A549 (cell line): Measurements from ENCODE around the gene LMOD1. TPM values are rescaled to one million over a fixed set of nuclear protein-coding genes. Genes with fewer than 3 reads are reported as not detected.

Experiments used
- ATAC-seq, 2 experiments: fragments of 200-7000 bp in 1 of 2; fragments of >200 bp in 1 of 2; cut with Nextera tagmentation in 1 of 2; cut with Tn5 transposase in 1 of 2; 3 replicates each; pipeline versions ENCODE4 v1.8.0 to v1.9.1; 2018 to 2020; ENCODE audit warnings: mild to moderate bottlenecking in 1 of 2, moderate library complexity in 1 of 2
- CTCF ChIA-PET: fragments of 300-600 bp; sonication (Branson Sonifier 250); formaldehyde crosslinking; extraction: SDS; loops from one replicate; lab custom pipeline; 2021; ENCODE audit warnings: antibody characterized with exemption, inconsistent platforms; lab: Yijun Ruan, JAX
- POLR2A ChIA-PET: fragments of 350-600 bp; formaldehyde crosslinking; extraction: SDS; loops from one replicate; lab custom pipeline; 2021; ENCODE audit warnings: antibody characterized with exemption, inconsistent platforms; lab: Yijun Ruan, JAX
- DNase-seq, 2 experiments: peaks; one replicate each; pipeline versions ENCODE4 v3.0.0 to v3.0.0-alpha.2; 2011 to 2016; ENCODE audit warnings: low read depth in 1 of 2, low spot score in 1 of 2
- FAIRE-seq: peaks from 2 replicates; lab custom pipeline; 2011; peaks lifted over from hg19 to GRCh38; lab: Jason Lieb, UNC
- H3K27ac ChIP-seq, 2 experiments: fragments of >200 bp; sonication (Bioruptor Twin); formaldehyde crosslinking; 3 replicates each; pipeline ENCODE4 v1.5.1; 2016 to 2017
- H3K4me1 ChIP-seq: fragments of >200 bp; sonication (Bioruptor Twin); formaldehyde crosslinking; 3 replicates; pipeline ENCODE4 v1.6.1; 2016
- H3K4me2 ChIP-seq: fragments of >200 bp; sonication (Bioruptor Twin); formaldehyde crosslinking; 3 replicates; pipeline ENCODE4 v1.6.1; 2016
- H3K4me3 ChIP-seq: fragments of >200 bp; sonication (Bioruptor Twin); formaldehyde crosslinking; 3 replicates; pipeline ENCODE4 v1.5.1; 2016
- H3K9me3 ChIP-seq: fragments of >200 bp; sonication (Bioruptor Twin); formaldehyde crosslinking; 3 replicates; pipeline ENCODE4 v1.6.1; 2016
- BHLHE40 ChIP-seq: IDR thresholded peaks from 2 replicates; pipeline ENCODE4 v1.6.1; 2012; ENCODE audit warnings: low read depth, low read length, inconsistent platforms
- CBX8 ChIP-seq: fragments of 200-600 bp; sonication (generic); IDR thresholded peaks from 2 replicates; pipeline ENCODE4 v1.6.1; 2016
- CEBPB ChIP-seq, 2 experiments: fragments of >200 bp in 1 of 2; sonication (Bioruptor Twin) in 1 of 2; formaldehyde crosslinking in 1 of 2; IDR thresholded peaks; 2 replicates each; pipeline ENCODE4 v1.6.1; 2012 to 2016
- CHD2 ChIP-seq: fragments of 150-350 bp; IDR thresholded peaks from 2 replicates; pipeline ENCODE4 v1.6.1; 2014; ENCODE audit warnings: low read length; ENCODE audit not compliant: partially characterized antibody
- ELK1 ChIP-seq: fragments of 150-350 bp; IDR thresholded peaks from 2 replicates; pipeline ENCODE4 v1.6.1; 2014; ENCODE audit warnings: low read depth, mild to moderate bottlenecking, low read length
- ESRRA ChIP-seq: fragments of 150-350 bp; IDR thresholded peaks from 2 replicates; pipeline ENCODE4 v1.6.1; 2014; ENCODE audit warnings: mild to moderate bottlenecking, low read length, borderline replicate concordance
- HDAC2 ChIP-seq: fragments of 200-600 bp; sonication (generic); IDR thresholded peaks from 2 replicates; pipeline ENCODE4 v1.6.1; 2016
- HEYL ChIP-seq: fragments of 250-450 bp; sonication (Bioruptor Pico); IDR thresholded peaks from 2 replicates; pipeline ENCODE4 v1.8.0; 2021; ENCODE audit warnings: mild to moderate bottlenecking, moderate library complexity
- HOXB13 ChIP-seq: fragments of 250-450 bp; sonication (Bioruptor Pico); IDR thresholded peaks from 2 replicates; pipeline ENCODE4 v1.5.0; 2020; ENCODE audit warnings: low read depth, mild to moderate bottlenecking, moderate library complexity
- JUN ChIP-seq, 2 experiments: fragments of >200 bp; sonication (Bioruptor Twin); formaldehyde crosslinking; IDR thresholded peaks; 2 replicates in 1 of 2; 3 replicates in 1 of 2; pipeline ENCODE4 v1.6.1; 2016 to 2017
- JUNB ChIP-seq: fragments of >200 bp; sonication (Bioruptor Twin); formaldehyde crosslinking; IDR thresholded peaks from 2 replicates; pipeline ENCODE4 v1.6.1; 2016
- KDM1A ChIP-seq: fragments of 200-600 bp; sonication (generic); IDR thresholded peaks from 2 replicates; pipeline ENCODE4 v1.6.1; 2016; ENCODE audit warnings: low read depth, mild to moderate bottlenecking
- KDM5A ChIP-seq: fragments of 200-600 bp; sonication (generic); IDR thresholded peaks from 2 replicates; pipeline ENCODE4 v1.6.1; 2016; ENCODE audit warnings: antibody characterized with exemption, mild to moderate bottlenecking
- MAX ChIP-seq: IDR thresholded peaks from 2 replicates; pipeline ENCODE4 v1.6.1; 2012
- MYC ChIP-seq: IDR thresholded peaks from 2 replicates; pipeline ENCODE4 v1.6.1; 2012; ENCODE audit warnings: mild to moderate bottlenecking, inconsistent platforms, low read length, improper control_type of control experiment, borderline replicate concordance
- PBX3 ChIP-seq: IDR thresholded peaks from 2 replicates; pipeline ENCODE4 v1.6.1; 2012
- POLR2AphosphoS2 ChIP-seq: conservative IDR thresholded peaks from 2 replicates; pipeline ENCODE4 v1.6.1; 2012; ENCODE audit warnings: low read length, improper control_type of control experiment, inconsistent platforms
- RARB ChIP-seq: fragments of 250-450 bp; sonication (Bioruptor Pico); IDR thresholded peaks from 2 replicates; pipeline ENCODE4 v1.8.0; 2021; ENCODE audit warnings: mild to moderate bottlenecking, moderate library complexity
- RCOR1 ChIP-seq: fragments of 150-350 bp; IDR thresholded peaks from 2 replicates; pipeline ENCODE4 v1.6.1; 2014; ENCODE audit warnings: antibody characterized with exemption, low read length, low read depth
- REST ChIP-seq: fragments of 200-600 bp; sonication (generic); IDR thresholded peaks from 2 replicates; pipeline ENCODE4 v1.6.1; 2016; ENCODE audit warnings: antibody characterized with exemption, mild to moderate bottlenecking, moderate library complexity
- RFX5 ChIP-seq: fragments of 450-650 bp; IDR thresholded peaks from 2 replicates; pipeline ENCODE4 v1.7.1; 2014; ENCODE audit warnings: antibody characterized with exemption, mild to moderate bottlenecking, moderate library complexity
- RNF2 ChIP-seq: fragments of 200-600 bp; sonication (generic); IDR thresholded peaks from 2 replicates; pipeline ENCODE4 v1.6.1; 2016; ENCODE audit warnings: low read depth, mild to moderate bottlenecking, antibody characterized with exemption, moderate library complexity, borderline replicate concordance
- SREBF2 ChIP-seq: fragments of 450-650 bp; IDR thresholded peaks from 2 replicates; pipeline ENCODE4 v1.6.1; 2014; ENCODE audit warnings: mild to moderate bottlenecking, moderate library complexity
- TFCP2L1 ChIP-seq: fragments of 250-450 bp; sonication (Bioruptor Pico); IDR thresholded peaks from 2 replicates; pipeline ENCODE4 v1.5.0; 2021; ENCODE audit warnings: mild to moderate bottlenecking
- TP53 ChIP-seq: fragments of 250-450 bp; sonication (Bioruptor Pico); IDR thresholded peaks from 2 replicates; pipeline ENCODE4 v1.5.0; 2021; ENCODE audit warnings: mild to moderate bottlenecking, moderate library complexity
- ZNF302 ChIP-seq: fragments of 250-450 bp; sonication (Bioruptor Pico); IDR thresholded peaks from 2 replicates; pipeline ENCODE4 v1.9.0; 2021; ENCODE audit warnings: inconsistent platforms, mild to moderate bottlenecking, moderate library complexity
- WGBS: methylation state at CpG from one replicate; pipeline ENCODE4 v1.1.6; 2017; ENCODE audit errors: missing lambda C conversion rate; 5-methylcytosine and 5-hydroxymethylcytosine counted together
- polyA plus RNA-seq, 4 experiments: library from polyadenylated mRNA; depleted of rRNA in 3 of 4; stranded (reverse); fragments of >200 nt; fragmentation: RNase III in 1 of 4; extraction: RNeasy Plus Mini Kit Qiagen cat#74134 plus additional on column Dnase treatment in 1 of 4; gene quantifications; 2 replicates in 3 of 4; 3 replicates in 1 of 4; pipeline ENCODE4 v1.2.3, GENCODE V29; 2011 to 2017

Gene LMOD1
- polyA plus RNA-seq, 2 of the 4 experiments (the other 2 are of a cell fraction) = not detected

- FAIRE-seq (no peak), ATAC-seq (no peak), DNase-seq (no peak)
- Histone ChIP-seq H3K4me1 (no peaks in the 10 kb centered on the region), H3K27ac (no peak overlapping the region), H3K4me2 (no peak overlapping the region), H3K4me3 (no peak overlapping the region), H3K9me3 (no peaks in the 10 kb centered on the region)
- TF ChIP-seq RNF2 (no peak), TFCP2L1 (CRISPR knock-in tag) (no peak), PBX3 (no peak), RCOR1 (no peak), RFX5 (no peak), JUNB (no peak), HDAC2 (no peak), REST (no peak), JUN (IDR thresholded peaks at IDR 0.05) (no peak), ESRRA (no peak), KDM5A (no peak), ELK1 (no peak), BHLHE40 (no peak), CHD2 (no peak), MAX (no peak), HOXB13 (CRISPR knock-in tag) (no peak), SREBF2 (no peak)
- ChIA-PET CTCF (interaction anchor here (0.5 to 20.2 kb wide), 6 partner anchors 15 to 92 kb away, joined by 3 to 303 read pairs (median 4); partner anchors contain the start of gene SHISA4), POLR2A (no interaction called here)
- 83% methylated on average over 6 of the region's 6 CpGs for WGBS
Observed at GRCh38 chr1:201907621-201908020, 38.7 kb downstream of the LMOD1 start.

DNA sequence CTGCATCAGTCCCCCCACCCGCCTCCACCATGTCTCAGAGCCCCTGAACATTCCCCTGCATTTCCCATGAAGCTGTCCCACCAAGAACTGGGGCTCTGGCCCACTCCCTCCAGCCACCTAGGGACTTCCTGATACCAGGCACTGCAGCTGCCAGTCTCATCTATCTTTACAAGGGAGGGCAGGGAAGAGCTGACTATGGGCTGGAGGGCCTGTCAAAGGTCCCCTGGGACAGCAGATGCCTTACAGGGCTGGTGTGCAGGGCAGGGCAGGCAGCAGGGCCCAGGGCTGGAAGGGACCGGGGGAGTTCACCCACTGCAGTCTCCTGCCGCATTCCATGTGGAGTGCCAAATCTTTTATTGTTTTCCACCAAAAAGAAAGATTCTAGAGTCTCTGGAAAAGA is 40.0 kb downstream of the LMOD1 start:
- DNase-seq (no peak), FAIRE-seq (no peak), ATAC-seq (no peak)
- no peak overlapping the region for H3K4me3 ChIP-seq
- H3K4me1 ChIP-seq = no peaks in the 10 kb centered on the region
- ChIA-PET POLR2A (interaction anchor here (1.7 kb wide), 1 partner anchor 10 kb away, joined by 4 read pairs; no protein-coding TSS in a partner anchor), CTCF (interaction anchor here (1.0 to 20.2 kb wide), 2 partner anchors 14 to 66 kb away, joined by 3 to 303 read pairs; partner anchors contain the start of gene SHISA4)
- 74% methylated on average over 3 of the region's 3 CpGs for WGBS
- H3K27ac ChIP-seq = no peak overlapping the region
- H3K9me3 ChIP-seq = no peaks in the 10 kb centered on the region
- TF ChIP-seq ZNF302 (CRISPR knock-in tag) (no peak), CBX8 (no peak), SREBF2 (no peak), ESRRA (no peak), MAX (no peak), POLR2AphosphoS2 (no peak), JUN (IDR thresholded peaks at IDR 0.05) (no peak), RCOR1 (no peak), CEBPB (IDR thresholded peaks at IDR 0.05) (no peak), TP53 (no peak), RARB (no peak), KDM1A (no peak), HDAC2 (no peak), JUNB (no peak), HOXB13 (CRISPR knock-in tag) (no peak), RFX5 (no peak), HEYL (CRISPR knock-in tag) (no peak), MYC (no peak)
- H3K4me2 ChIP-seq = no peak overlapping the region
